GM20431 (cell line): ENCODE results near the gene DHX58.

ENCODE experiments used
- in situ Hi-C: fragments of 300-500 bp; cut with MseI, MboI; formaldehyde crosslinking; loops from one replicate; pipeline ENCODE4 v1.15.0; 2020; ENCODE audit warnings: low sequenced_read_pairs; ENCODE audit not compliant: unreplicated experiment

DHX58 gene

DNA sequence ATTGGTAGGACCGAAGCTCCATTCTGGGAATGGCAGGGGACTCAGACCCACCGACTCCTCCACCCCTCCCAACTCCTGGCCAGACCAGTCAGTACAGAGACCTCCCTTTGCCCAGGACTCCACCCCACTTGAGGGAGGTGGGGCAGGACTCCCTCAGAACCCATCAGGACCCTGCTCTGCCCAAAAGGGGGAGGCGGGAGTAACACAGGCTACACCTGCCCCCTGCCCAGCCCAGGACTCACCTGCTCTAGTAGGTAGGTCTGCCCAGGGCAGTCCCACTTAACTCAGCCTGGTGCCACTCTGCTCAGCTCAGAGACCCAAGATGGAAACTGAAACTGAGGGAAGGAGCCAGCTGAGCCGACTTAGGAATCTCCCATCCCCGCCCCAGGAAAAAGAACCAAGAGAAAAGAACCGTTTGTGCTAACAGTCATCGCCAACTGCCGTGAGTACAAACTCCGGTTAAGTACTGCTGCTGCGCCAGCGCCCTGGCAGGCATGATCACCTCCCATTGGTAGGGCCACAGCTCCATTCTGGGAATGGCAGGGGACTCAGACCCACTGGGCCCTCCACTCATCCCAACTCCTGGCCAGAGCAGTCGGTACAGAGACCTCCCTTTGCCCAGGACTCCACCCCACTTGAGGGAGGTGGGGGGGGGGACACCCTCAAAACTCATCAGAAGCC, 503 bp downstream of the DHX58 start:
- in situ Hi-C loops = loop anchor here (10.0 kb wide), 1 partner anchor 147 kb away; the partner anchor contains the start of gene CNP

DNA sequence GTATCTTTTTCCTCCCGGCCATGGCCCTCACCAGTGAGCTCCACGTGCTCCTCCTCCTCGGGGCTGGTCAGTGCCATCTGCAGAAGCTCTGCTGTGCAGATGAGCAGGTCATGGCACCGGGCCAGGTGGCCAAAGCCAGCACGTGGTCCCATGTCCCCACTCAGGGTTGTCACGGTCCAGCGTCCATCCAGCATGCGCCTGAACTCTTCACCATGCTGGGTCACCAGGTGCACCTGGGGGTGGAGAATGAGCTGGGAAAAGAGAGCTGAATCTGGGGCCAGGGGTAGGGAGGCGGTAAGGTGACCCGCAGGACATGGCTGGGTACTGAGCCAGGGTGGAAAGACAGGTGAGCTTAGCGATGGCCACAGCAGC, 1.3 kb downstream of the DHX58 start:
- in situ Hi-C loops = loop anchor here (10.0 kb wide), 1 partner anchor 146 kb away; the partner anchor contains the start of gene CNP

DNA sequence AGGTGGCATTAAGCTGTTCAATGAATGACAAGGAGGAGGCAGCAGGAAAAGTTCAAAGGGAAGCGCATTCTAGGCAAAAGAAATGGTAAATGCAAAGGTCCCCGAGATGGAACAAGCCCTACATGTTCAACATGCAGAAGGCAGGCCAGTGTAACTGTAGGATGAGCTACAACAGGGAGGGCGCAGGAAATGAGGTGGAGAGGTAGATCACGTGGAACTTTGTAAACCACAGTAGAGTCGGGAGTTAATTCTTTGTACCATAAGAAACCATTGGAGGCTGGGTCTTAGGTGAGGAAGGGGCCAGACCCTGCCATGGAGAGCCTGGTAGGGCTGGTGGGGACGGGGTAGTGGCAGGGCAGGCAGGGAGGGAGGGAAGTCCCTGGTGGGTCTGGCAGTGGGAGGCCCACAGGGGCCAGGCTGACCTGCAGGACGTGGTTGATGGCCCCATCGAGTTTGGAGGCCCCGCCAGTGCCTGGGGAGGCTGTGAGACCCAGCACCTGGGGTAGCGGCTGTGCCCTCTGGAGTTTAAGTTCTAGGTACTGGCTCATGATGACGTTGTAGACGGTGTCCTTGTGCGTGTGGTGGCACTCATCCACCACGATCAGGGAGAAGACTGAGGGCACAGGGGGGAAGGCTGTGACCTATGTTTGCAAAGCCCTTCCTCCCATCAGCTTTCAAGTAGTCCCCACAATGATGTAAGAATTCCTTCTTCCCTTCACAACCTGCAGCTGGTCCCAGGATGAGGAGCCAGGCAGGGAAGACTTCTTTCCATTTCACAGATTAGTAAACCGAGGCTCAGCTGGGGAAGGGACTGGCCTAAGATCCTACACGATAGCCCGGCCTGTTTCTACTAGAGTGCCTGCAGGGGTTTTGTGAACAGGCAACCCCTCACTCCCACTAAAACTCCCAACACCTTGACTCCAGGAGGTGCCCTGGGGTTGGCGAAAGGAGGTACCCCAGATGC, 1.9 kb downstream of the DHX58 start:
- in situ Hi-C loops = loop anchor here (10.0 kb wide), 1 partner anchor 146 kb away; the partner anchor contains the start of gene CNP

- in situ Hi-C loops = no loop called here
Measured at GRCh38 chr17:42109086-42109485, 3.4 kb downstream of the DHX58 start.

- in situ Hi-C loops = no loop called here
Measured at GRCh38 chr17:42107597-42108576, 4.6 kb downstream of the DHX58 start.

DNA sequence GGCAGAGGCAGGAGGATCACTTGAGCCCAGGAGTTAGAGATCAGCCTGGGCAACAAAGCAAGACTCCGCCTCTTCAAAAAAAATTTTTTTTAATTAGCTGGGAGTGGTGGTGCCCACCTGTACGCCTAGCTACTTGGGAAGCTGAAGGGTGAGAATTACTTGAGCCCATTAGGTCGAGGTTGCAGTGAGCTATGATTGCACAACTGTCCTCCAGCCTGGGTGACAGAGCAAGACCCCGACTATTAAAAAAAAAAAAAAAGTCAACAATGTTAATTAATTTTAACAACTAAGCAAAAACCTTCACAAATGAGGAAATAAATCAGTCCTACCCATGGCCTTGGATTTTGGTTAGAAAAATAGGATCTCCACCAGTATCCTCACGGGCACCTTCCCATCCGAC, 5.4 kb downstream of the DHX58 start:
- in situ Hi-C loops = no loop called here

DNA sequence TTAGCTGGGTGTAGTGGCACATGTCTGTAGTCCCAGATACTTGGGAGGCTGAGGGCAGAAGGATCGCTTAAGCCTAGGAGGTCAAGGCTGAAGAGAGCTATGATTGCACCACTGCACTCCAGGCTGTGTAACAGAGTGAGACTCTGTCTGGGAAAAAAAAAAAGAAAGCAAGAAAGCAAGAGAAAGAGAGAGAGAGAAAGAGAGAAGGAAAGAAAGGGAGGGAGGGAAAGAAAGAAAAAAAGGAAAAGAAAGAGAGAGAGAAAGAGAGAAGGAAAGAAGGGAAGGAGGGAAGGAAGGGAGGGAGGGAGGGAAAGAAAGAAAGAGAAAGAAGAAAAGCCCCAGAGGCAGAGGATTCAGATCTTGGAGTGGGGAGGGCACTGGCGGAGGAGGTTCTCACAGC, 6.5 kb downstream of the DHX58 start:
- in situ Hi-C loops = no loop called here

DNA sequence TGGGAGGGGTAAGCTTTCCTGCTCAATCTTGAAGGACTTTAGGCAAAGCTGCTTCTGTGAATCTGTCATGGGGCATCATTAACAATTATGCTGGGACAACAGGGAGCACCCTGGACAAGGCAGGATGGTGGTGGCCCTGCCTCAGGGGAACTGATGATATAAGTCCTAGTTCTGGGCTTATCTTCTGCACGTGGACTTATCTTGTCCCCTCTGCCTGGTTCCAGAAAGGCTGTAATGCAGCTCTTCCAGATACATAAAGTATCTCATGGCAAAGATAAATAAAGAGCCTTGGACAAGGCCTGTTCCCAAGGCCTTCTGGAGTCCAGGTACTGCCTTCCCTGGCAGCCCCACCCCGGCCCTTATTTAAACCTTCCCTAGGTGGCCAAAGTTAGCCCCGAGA, 8.2 kb downstream of the DHX58 start:
- in situ Hi-C loops = no loop called here

DNA sequence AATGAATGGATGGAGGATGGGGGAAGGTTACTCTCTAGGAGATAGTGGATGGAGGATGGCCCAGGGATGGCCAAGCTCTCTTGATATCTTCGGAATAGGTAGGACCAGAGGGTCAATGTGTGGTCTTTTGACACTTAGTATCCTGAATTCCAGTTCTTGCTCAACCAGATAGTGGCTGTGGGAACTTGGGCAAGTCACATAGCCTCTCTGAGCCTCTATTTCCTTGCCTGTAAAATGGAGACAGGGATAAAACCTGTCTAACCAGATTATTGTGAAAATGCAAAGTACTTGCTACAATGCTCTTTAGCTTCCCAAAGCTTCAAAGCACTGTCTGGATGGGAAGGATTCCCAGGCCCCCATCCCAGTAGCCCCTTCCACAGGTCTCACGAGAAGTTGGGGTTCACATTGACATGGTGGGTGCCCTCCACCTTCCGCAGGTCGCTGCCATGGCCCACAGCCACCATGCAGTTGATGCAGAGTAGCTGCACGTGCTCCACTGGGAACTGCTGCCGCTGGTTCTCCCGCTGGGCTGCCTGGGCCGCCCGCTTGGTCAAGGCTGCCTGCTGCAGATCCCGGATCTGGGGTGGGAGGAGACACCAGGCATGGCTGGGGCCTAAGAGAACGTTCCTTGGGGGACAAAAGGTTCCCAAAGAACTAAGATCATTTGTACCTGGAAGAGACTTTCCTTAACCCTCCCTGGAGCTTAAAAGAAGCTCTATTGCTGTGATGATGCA, 9.1 kb downstream of the DHX58 start:
- in situ Hi-C loops = no loop called here

GRCh38 chr17:42101513-42102292, 10.8 kb downstream of the DHX58 start:
- in situ Hi-C loops = no loop called here

DNA sequence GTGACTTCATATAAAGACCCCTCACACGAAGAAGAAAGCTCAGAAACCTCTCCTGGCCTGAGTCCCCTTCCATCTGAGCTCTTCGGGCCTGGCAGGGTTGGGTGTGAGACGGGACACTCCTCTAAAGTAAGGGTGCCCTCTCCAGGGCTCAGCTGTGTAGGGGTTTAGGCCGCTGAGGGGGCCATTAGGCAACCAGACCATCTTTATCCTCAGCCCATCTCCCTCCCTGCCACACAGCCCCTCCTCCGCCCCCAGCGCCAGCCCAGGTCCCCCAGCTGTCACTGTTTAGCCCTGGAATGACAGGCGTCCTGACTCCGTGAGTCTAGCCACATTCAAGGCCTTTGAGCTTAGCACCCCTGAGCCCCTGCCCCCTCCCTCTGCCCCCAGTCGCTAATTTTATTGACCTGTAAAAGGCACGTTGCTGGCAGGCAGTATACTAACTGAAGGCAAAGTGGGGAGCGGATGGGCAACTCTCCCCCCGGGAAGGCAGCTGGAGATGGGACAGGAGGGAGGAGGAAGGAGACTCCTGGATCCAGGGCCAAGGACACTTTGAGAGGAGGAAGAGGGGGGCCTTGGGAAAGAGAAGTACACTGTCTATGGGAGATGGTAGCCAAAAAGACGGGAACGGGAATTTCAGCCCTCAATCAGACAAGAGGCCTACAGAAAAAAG, 13.6 kb downstream of the DHX58 start:
- in situ Hi-C loops = no loop called here

DNA sequence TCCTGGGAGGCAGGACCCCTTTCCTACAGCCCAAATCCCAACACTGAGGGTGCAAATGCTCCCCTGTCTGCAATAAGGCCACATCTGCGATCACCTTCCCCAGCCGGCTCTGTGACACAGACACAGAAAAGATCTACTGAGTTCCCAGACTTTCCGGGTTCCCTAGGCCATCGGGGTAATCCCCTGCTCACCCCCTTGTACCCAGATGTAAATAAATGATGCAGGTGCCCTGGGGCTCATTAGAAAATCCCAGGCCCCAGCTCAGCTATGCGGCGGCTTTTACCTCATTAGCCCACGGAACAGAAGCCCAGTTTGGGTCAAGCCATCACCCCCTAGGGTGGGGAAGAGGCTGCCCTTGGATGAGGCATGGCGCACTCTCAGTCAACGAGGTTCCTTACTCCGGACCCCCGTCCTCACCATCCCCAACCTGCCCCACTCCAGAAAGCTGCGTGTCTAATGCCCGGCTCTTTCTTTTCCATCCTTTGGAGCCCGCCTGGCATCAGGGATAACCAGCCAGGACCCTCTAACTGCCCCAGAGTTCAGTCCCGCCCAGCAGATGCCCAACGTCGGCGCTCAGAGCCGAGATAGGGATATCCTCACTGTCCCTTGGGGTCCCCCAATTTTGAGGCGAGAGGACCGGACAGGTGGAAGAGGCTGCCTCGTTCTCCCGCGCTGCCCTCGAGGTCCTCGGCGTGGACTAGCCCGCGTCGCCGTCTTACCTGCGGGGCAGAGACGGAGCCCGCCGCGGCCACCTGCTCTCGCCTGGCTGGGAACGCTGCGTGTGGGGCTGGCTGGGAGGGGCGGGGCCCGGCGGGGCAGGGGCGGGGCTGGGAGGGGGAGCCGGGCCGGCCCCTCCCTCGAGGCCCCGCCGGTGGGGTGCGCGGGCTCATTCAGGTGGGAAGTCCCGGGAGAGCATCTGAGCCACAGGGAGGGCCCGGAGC, 14.6 kb downstream of the DHX58 start, which contains the start of gene ZNF385C:
Gene ZNF385C (minus strand): TSS at position 783 of the 941 bp plus-strand sequence. CDS start 35,417 bp downstream, outside the sequence.
- in situ Hi-C loops = no loop called here

- in situ Hi-C loops = no loop called here
Measured at GRCh38 chr17:42096360-42097111, 16.0 kb downstream of the DHX58 start.

DNA sequence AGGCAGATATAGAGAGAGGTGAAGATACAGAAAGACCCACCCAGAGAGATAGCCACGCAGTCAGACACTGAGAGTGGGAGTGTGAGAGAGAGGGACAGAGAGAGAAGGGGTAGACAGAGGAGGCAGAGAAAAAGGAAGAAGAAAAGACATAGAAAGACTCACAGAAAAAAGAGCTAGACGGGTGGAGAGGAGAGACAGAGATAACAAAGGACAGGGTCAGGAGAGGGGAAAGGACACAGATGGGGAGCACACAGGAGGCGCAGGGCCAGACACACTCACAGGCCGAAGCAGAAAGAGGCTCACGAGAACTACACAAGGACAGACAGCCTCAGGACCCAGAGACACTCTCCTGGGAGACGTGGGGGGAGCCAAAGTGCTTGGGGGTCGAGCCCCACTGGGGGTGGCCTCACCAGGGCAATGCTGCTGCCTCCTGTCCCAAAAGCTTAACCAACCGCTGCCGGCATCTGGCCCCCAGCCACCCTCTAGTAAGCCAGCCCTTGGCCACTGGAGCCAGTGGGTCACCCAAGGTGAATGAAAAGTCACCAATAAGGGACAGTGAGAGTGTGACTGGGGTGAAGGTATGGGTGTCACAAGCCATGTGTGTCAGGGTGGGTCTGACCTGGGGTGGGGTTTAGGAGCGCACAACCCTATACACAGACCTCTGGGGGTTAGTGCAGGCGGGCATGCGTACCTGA, 18.0 kb downstream of the DHX58 start:
- in situ Hi-C loops = no loop called here

GRCh38 chr17:42092939-42093338, 19.6 kb downstream of the DHX58 start:
- in situ Hi-C loops = no loop called here
